NCI-H2029 treated with DMSO at 0.1 percent for 48 hours (cell line): Measurements from ENCODE around the gene GNGT1.

Source experiments
- DNase-seq: peaks from one replicate; lab custom pipeline; 2025; lab: John Stamatoyannopoulos, UW

The GNGT1 gene

GRCh38 chr7:93943816-93944540, 37.6 kb downstream of the GNGT1 start:
- no peak for DNase-seq

GRCh38 chr7:93944673-93945072, 38.3 kb downstream of the GNGT1 start:
- no peak for DNase-seq

- DNase-seq = no peak
Measured at GRCh38 chr7:93945083-93945482, 38.7 kb downstream of the GNGT1 start.

- DNase-seq = no peak
Measured at GRCh38 chr7:93945756-93946535, 39.6 kb downstream of the GNGT1 start.

GRCh38 chr7:93948106-93948505, 41.7 kb downstream of the GNGT1 start:
- DNase-seq = no peak

- DNase-seq = no peak
Measured at GRCh38 chr7:93948873-93949272, 42.5 kb downstream of the GNGT1 start.

GRCh38 chr7:93949423-93949822, 43.1 kb downstream of the GNGT1 start:
- DNase-seq = no peak

GRCh38 chr7:93955304-93955703, 48.9 kb downstream of the GNGT1 start:
- DNase-seq = no peak

- DNase-seq = no peak
Measured at GRCh38 chr7:93957767-93958166, 51.4 kb downstream of the GNGT1 start.

GRCh38 chr7:93958216-93958615, 51.8 kb downstream of the GNGT1 start:
- DNase-seq = no peak

GRCh38 chr7:93958651-93959050, 52.3 kb downstream of the GNGT1 start:
- no peak for DNase-seq
